Urothelium cell line (cell line): Measurements from ENCODE around the gene SRP72.
A peak's percentile ranks its signal among the peaks of the same experiment; 100 is the strongest.

ENCODE experiments used
- DNase-seq: peaks from one replicate; pipeline ENCODE4 v3.0.0; 2011; ENCODE audit warnings: low spot score, mixed read lengths
- FAIRE-seq: peaks from 2 replicates; lab custom pipeline; 2011; peaks lifted over from hg19 to GRCh38; lab: Jason Lieb, UNC

The SRP72 gene

DNA sequence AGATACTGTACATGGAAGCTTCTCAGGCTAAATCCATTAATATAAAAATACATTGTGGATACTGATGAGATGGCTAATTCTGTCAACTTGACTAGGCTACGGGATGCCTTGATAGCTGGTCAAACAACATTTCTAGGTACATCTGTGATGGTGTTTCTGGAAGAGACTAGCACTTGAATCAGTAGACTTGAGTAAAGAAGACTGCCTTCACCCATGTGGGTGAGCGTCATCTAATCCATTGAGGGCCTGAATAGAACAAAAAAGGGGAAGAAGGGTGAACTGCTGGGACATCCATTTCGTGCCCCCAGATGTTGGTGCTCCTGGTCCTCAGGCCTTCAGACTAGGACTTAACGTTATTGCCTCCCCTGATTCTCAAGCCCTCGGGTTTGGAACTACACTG, 3.7 kb upstream of the SRP72 start:
- no peak for FAIRE-seq
- no peak for DNase-seq

- DNase-seq (no peak), FAIRE-seq (no peak)
Measured at GRCh38 chr4:56464581-56464980, 2.8 kb upstream of the SRP72 start.

GRCh38 chr4:56465599-56466295, 1.7 kb upstream of the SRP72 start:
- no peak for FAIRE-seq
- DNase-seq: no peak

DNA sequence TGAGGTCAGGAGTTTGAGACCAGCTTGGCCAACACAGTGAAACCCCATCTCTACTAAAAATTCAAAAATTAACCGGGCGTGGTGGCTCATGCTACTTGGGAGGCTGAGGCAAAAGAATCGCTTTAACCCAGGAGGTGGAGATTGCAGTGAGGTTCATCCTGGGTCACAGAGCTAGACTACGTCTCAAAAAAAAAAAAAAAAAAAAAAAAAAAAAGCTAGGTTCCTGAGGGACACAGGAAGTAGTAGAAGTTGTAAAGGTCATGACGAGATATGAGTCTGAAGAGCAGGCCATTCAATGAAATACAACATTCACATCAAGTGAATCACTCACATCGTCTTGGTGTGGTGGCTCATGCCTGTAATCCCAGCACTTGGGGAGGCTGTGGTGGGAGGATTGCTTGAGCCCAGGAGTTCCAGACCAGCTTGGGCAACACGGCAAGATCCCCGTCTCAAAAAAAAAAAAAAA, 1.1 kb upstream of the SRP72 start:
- peak; percentile 72 for DNase-seq
- peak; percentile 83 for FAIRE-seq

- DNase-seq: no peak
- no peak for FAIRE-seq
Measured at GRCh38 chr4:56466910-56467283, 520 bp upstream of the SRP72 start.

DNA sequence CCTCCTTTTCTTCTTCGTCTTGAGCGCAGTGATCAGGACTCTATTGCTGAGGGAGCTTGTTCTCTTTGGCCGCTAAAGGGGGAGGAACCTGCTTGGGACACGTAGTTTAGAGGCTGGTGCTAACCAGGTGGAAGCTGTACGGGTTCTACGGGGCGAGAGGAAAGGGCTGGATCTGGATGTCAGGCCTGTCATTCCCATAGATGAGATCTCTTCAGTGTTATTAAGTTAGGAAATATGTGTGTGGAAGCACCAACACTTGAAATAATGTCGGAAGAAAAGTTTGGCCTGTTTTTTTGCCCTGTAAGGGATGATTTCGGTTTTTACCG, 643 bp downstream of the SRP72 start:
- DNase-seq: peak; percentile 61
- no peak for FAIRE-seq

DNA sequence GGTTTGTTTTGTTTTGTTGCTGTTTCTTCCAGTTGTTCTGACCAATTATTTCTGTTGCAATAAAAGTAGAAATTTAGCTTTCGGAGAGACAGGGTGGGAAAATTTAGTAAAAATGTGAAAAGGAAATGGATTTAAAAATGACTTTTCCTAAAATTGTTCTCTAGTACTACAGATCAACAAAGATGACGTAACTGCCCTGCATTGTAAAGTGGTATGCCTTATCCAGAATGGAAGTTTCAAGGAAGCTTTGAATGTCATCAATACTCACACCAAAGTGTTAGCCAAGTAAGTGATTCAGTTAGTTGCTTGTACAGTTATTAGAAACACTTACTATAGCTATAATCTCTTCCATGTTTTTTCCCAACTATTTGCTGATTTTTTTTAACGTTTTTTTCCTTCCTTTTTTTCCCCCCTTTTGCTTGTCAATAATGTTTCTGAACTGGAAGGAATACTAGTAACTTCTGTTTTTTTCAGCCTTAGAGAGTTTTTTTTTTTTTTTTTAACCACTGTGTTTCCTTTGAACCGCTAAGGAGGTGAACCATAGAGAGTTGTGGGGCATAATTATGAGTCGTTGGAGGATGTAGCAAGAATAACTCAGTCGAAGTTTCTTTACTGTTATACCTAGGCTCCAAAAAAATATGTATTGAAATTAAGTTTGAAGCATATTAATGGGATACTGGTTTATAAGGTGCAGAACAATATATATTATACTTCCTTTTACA, 2.2 kb downstream of the SRP72 start:
- FAIRE-seq: no peak
- no peak for DNase-seq

DNA sequence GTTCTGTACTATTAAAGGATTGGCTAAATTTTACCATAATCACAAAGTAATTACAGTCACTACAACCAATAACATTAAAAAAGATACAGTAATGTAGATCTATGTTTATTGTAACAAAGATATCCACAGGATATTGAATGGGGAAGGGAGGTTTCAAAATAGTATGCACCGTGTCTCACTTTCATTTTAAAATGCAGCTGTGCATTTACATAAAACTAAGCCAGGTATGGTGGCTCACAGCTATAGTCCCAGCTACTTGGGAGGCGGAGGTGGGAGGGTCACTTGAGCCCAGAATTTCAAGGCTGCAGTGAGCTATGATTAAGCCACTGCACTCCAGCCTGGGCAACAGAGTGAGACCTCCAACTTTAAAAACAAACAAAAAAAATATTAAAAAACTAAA, 8.5 kb downstream of the SRP72 start:
- FAIRE-seq (peak; percentile 17), DNase-seq (no peak)

DNA sequence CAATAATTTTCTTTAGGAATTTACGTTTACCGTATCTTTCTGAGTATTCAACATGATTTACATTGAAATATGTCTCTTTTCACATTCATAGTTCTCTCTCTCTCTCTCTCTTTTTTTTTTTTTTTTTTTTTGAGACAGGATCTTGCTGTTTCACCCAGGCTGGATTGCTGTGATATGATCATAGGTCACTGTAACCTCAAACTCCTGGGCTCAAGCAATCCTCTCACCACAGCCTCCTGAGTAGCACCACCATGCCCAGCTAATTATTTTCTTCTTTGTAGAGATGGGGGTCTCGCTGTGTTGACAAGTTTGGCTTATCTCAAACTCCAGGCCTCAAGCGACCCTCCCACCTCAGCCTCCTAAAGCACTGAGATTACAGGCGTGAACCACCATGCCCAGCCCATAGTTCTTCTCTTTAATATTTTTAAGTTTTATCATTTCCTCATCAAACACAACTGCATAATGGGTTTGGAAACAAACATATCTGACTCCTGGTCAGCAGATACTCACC, 9.8 kb downstream of the SRP72 start:
- no peak for FAIRE-seq

DNA sequence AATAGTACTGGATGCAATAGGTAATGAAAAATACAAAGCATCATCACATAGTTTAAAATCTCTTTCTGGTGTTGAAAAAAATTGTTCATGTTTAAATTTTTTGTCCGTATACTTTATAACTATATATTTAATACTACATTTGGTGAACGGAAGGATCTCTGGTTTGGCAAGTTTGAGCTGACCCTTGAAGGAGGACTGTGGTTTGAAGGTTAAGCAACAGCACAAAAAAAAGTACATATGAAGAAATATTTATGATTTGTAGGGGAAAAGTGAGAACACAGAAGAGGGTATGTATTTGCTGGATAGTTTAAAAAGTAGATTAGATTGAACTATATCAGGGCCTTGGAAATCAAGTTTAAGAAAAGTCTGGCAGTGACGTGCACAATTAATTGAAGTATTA, 13.3 kb downstream of the SRP72 start:
- DNase-seq (no peak), FAIRE-seq (no peak)

More for the DNA sequence above, 9.8 kb downstream of the SRP72 start:
- no peak for DNase-seq

DNA sequence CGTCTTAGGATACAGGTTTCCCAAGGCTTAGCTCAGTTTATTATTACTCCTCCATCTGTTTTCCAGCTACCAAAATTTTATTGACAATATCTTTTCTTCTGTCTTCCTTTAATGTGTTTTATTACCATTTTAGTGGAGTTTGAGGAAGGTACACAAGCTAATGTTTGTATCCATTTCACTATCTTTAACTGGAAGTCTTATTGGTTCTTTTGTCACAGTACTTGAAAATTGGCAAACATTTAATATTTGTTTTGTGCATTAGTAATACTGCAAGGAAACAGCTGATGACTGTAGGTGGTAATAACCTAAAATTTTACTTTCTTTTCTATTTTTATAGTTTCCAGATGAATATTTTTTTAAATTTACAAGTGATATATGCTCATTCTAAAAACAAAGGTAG, 28.8 kb downstream of the SRP72 start:
- DNase-seq: no peak
- no peak for FAIRE-seq

- DNase-seq: no peak
- FAIRE-seq: no peak
Measured at GRCh38 chr4:56505269-56506130, 38.1 kb downstream of the SRP72 start, which contains the start of gene ARL9. TSS of gene ARL9 (plus strand) at chr4:56505791. CDS start at chr4:56505863, 72 bp downstream.

DNA sequence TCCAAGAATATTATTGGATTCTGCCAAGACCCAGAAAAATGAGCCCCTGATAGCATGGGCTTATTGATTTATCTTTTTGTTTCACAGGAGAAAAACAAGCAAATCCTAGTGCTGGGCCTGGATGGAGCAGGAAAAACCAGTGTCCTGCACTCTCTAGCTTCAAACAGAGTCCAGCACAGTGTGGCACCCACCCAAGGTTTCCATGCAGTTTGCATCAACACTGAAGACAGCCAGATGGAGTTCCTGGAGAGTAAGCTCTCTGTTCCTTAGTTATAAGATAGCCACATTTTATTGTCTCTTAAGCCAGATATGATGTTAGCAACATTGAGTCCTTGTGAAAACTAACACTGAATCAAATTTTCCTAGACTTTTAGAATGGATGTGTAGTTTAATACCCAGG, 43.7 kb downstream of the SRP72 start:
- DNase-seq (no peak), FAIRE-seq (no peak)

DNA sequence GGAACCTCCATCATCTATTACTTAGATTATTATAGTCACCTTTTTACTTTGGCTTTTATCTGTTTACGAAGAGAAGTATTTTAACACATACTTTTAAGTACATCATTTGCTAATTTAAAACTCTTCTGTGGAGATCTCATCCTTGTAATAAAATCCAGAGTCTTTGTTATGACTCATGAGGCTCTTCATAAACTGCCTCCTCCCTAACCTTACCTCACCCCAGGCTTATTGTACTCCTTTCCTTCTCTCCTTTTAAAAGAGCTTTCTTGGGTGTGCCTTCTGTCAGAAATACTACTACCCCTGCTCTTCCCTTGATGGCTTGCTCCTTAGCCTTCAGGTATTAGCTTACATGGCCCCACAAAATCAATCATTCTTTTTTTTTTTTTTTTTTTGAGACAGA, 44.7 kb downstream of the SRP72 start:
- no peak for FAIRE-seq
- DNase-seq: no peak

DNA sequence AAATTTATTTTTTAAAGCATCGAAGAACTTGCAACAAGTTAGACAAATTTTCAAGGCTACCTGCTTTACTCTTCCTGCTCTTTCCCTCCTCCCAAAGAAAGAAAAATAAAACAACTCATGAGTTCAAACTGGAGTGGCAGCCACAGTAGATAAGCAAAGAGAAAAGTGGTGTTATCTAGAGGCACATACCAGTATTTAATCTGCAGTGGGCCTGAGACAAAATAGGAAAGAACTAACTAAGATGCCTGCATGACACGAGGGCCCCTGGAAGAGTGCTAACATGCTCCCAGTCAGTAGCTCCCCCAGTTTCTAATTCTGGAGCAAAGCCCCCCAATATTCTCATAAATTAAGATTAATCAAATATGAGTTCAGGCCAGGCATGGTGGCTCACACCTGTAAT, 46.1 kb downstream of the SRP72 start:
- FAIRE-seq (no peak), DNase-seq (no peak)

GRCh38 chr4:56530269-56531148, 63.1 kb downstream of the SRP72 start:
- DNase-seq: peak; percentile 97
- peak; percentile 94 for FAIRE-seq

DNA sequence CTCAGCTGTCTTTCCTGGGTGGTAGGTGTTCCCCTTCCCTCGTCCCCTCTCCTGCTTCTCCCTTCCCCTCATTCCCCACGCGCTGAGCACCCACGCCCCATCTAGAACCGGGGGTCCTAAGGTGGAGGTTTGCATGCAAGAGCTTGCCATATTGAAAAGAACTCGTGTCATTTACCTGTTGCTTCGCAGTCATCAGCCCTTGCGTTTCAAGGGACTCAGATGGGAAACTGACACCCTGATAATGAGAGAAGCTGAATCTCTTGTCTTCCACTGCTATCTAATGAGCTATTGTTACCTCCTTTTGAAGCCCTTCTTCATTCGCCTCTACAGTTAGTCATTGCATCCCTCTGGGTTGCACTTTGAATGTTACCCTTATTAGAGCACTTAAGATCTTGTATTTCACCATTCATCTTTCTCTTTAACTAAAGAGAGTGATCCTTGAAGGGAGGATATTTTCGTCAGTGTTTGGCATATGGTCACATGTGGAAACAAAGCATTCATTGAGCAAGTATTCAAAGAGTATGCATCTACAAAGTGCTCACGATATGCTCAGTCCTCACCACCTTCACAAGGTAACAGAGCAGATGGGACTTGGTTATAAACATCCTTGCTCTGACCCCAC, 63.8 kb downstream of the SRP72 start:
- no peak for DNase-seq
- FAIRE-seq: no peak

- DNase-seq: no peak
- FAIRE-seq: peak; percentile 72
Measured at GRCh38 chr4:56531823-56532222, 64.4 kb downstream of the SRP72 start.

- no peak for FAIRE-seq
- DNase-seq: no peak
Measured at GRCh38 chr4:56532239-56532638, 64.8 kb downstream of the SRP72 start.

DNA sequence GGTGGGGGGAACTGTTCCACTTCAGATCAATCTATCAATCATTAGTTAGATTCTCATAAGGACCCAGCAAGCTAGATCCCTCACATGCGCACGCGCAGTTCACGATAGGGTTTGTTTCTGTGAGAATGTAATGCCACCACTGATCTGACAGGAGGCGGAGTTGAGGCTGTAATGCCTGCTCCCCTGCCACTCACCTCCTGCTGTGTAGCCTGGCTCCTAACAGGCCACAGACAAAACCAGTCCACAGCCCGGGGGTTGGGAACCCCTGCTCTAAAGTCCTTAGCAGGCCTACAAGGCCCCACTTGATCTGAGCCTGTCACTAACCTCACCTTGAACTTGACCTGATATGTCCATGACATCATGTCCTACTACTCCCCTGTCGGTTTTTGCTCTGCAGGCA, 68.5 kb downstream of the SRP72 start:
- FAIRE-seq: no peak

More for the DNA sequence above, 68.5 kb downstream of the SRP72 start:
- DNase-seq: no peak
